HPDE6-E6E7 (cell line): ENCODE data around the gene ZNF529.
A peak's percentile ranks its signal among the peaks of the same experiment; 100 is the strongest.
"Not testable (repeated sequence)": the region's sequence is repeated elsewhere in the genome, so short reads cannot be mapped to it uniquely, and the experiment has no call there.

Experiments used
- DNase-seq: peaks from one replicate; pipeline ENCODE4 v3.0.0; 2011; ENCODE audit warnings: missing footprints; ENCODE audit errors: extremely low spot score

The ZNF529 gene

DNA sequence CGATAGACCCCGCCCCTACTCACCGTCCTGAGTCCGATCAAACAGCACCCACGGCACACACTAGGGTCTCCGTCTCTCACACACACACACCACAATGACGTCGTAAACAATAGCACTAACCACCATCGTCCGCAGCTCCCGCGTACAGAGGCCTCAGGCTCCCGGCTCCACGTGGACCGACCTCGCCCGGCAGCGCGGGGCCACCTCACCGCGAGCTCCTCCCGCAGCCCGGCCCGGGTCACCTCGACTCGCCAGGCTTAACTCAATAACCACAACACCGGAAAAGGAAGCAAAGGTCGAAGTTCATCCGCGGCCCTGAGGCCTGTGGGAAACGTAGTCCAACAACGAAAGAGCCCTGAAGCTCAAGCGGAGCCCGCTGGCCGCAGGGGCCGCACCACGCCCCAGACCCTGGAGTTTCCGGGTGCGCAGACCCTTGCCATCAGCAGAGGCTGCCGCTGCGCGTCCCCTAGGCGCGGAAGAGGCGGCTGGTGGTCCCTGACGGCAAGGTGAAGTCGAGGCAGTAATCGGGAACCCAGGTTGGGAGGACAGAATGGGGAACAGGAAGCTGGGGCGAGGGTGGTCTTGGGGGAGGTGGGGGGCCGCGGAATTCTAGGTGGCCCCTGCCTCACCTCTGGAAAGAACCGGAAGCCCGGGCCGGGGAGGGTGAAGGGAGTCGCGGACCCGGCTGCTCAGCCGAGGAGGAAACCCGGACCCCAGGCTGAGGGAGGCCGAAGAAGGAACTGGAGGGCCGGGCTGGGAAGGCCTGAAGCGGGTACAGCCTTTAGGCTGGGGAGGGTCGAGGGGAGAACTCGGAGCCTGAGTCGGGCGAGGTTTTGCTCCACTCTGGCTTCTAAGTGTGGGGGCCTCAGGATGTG, at the start of gene ZNF529:
Gene ZNF529 (minus strand): TSS at position 273 of the 875 bp plus-strand sequence. CDS start 946 bp downstream, outside the sequence.
- DNase-seq = peak; percentile 90

DNA sequence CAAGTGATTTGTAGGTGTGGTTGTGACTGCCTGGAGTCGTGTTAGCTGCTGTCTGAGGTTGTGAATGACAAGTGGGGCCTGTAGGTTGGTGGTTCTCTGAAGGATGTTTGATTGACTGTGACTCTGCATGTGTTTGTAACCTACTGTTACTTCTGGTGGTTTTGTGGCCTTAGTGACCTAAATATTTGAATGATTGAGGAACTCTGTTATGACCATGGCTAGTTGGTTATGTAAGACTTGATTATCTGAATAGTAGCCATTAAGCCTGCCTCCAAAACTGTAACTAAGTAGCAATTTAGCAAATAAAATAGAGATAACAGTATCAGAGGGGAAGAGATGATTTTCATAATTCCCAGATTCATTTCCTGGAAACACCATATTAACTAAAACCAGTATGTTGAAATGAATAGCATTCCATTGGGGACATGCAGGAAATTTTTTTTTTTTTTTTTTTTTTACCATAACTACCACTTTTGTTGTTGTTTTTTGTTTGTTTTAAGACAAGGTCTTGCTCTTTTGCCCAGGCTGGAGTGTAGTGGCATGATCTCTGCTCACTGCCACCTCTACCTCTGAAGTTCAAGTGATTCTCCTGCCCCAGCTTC, 32.9 kb upstream of the ZNF529 start:
- DNase-seq = no peak

DNA sequence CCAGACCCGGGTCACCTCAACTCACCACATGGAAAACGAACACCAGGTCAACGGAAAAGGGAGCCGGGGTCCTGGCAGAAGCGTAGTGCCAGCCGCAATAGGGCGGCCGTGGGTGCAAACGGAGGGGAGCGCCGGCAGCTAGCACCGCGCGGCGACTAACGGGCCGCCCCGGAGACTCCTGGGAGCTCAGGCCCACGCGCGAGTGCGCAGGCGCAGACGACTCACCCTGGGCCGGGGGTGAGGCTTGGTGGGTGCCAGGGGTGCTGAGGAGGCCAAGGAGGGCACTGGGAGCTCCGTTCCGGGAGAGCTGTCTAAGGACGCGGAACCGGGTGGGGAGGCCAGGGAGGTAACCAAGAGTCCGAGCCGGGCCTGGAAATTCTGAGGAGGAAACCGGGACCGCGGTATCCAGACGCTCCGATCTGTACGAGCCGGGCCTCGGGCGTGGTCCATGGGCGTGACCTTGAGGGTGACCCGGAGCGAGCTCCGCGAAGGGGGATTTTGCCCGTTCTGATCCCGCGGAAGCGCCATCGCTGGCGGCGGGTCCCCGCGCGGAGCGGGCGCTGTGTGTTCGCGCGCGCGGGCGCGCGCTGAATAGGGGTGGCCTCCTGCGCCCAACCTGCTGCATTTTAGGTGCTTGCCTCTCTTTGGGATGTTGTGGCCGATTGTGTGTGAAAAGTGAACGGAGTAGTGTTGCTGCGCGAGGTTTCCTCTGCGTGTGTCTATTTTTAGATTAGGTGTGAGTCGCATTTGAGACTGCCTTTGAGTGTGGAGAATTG, 32.2 kb upstream of the ZNF529 start, which contains the start of gene ZNF382:
Gene ZNF382 (plus strand): TSS at position 213 of the 776 bp plus-strand sequence. CDS start 4,602 bp downstream, outside the sequence.
- DNase-seq = peak; percentile 55

DNA sequence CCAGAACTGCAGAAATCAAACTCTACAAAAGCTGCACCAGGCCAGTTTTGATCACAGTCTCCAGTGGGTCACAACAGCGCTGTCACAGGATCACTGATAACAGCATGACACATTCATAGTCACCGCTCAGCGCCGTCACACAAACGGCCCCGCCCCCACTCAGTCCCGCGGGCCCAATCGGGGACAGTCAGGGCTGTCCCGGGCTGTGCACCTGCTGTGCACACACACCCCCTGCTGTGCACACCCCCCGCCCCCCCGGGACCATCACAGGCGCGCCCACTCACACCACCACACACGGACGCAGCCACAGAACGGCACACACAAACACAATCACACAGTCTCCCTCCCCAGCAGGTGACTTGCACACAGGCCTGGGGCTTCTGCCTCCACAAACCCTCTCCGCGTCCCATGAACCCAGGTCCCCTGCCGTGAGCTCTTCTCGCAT, 31.6 kb upstream of the ZNF529 start:
- DNase-seq = peak; percentile 32

DNA sequence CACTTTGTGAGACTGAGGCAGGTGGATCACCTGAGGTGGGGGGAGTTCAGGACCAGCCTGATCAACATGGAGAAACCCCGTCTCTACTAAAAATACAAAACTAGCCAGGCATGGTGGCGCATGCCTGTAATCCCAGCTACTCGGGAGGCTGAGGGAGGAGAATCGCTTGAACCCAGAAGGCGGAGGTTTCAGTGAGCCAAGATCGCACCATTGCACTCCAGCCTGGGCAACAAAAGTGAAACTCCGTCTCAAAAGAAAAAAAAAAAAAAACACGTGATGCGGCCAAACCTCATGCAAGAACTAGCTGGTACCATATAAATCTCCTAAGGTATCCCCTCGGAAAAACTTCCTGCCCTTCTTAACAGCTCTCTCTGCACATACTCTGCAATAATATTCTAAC, 29.6 kb upstream of the ZNF529 start:
- not testable (repeated sequence) for DNase-seq

DNA sequence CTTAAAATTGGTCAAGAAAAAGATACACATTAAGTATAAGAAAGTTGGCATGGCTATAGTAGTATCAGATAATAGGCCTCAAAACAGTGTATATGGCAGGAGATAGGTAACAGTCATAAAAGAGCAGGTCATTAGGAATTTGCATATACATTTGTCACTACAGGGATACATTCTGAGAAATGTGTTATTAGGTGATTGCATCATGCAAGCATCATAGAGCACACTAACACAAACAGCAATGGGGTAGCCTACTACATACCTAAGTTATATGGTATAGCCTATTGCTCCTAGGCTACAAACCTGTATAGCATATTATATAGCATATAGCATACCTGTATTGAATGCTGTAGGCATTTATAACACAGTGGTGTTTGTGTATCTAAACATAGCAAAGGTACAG, 6.2 kb upstream of the ZNF529 start:
- no peak for DNase-seq

DNA sequence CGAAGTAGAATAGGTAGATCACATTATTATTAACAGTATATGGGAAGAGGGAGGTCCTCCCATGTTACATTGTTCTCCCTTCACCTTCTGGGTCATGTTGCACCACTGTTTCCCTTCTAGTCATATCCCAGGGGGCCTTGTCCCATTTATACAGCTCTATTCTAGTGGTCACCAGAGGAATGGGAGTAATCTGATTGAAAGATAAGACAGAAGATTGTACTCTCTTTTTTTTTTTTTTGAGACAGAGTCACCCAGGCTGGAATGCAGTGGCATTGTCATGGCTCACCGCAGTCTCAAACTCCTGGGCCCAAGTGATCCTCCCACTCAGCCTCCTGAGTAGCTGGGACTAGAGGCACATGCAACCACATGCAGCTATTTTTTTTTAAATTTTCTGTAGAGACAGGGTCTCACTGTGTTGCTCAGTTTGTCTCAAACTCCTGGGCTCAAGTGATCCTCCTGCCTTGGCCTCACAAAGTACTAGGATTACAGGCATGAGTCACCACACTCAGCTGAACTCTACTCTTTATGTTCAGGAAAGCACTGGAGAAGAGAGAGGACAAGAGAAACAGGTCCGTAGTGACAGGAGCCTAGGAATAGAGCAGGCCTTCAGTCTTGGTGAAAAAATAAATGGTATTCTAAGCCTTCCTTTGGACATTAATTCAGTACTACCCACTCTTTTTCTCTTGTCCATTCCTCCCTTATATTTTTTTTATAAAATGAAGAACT, 4.3 kb upstream of the ZNF529 start:
- DNase-seq = no peak

DNA sequence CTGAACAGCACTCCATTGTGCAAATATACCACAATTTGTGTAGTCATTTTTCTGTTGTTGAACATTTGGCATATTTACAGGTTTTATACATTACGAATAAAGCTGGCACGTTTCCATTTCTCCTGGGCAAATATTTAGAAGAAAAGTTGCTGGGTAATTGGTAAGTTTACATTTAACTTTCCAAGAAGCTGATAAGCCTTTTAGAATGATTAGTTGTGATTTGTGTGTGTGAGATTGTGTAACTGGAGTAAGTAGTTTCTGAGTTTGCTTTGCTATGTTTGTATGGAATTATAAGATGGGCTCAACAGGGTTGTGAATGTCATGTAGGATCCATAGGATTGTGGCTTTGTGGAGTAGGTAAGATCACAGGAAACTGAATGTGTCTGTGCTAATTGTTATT, 1.6 kb upstream of the ZNF529 start:
- DNase-seq = no peak

DNA sequence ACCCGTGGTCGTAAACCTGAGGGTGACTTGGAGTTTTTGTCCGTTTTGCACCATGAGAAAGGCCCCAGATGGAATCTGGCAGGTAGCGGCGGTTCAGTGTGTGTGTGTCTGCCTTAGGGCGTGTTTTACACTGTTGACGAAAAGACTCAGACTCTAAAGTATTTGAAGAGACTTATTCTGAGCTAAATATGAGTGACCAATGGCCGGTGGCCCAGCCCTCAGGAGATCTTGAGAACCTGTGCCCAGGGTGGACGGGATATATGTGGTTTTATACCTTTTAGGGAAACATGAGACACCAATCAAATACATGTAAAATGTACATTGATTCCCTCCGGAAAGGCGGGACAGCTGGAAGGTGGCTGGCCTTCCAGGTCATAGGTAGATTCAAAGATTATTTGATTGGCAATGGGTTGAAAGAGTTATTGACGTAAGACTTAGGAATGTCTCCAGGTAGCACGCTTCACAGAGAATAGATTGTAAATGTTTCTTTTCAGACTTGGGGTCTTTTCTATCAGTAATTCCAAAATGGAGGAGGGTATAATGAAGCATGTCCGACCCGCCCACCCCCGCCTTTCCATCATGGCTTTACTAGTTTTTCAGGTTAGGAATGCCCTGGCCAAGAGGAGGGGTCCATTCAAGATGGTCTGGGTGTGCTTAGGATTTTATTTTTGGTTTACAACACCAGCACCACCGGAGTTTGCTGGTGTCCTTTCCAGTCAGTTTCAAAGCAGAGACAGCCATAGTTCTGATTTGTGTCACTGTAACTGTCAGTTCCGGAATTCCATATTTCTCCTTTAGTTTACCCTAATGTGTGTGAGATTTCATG, 1.0 kb upstream of the ZNF529 start:
- peak; percentile 23 for DNase-seq

DNA sequence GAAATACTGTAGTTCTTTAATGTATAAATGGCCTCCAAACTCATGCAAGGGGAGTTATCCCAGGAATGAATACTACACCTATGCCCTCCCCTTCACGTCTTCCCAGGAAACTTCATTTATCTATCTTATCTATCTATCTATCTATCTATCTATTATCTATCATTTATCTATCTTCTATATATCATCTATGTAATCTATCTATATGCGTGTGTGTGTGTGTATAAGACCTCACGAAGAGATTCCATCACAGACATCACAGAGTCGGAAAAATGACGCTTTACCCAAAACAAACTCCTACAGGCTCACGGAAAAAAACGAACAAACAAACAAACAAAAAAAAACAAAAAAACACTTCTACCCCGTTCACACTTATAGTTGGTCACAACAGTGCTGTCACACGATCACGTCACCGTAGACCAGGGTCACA, 486 bp downstream of the ZNF529 start:
- DNase-seq = no peak

DNA sequence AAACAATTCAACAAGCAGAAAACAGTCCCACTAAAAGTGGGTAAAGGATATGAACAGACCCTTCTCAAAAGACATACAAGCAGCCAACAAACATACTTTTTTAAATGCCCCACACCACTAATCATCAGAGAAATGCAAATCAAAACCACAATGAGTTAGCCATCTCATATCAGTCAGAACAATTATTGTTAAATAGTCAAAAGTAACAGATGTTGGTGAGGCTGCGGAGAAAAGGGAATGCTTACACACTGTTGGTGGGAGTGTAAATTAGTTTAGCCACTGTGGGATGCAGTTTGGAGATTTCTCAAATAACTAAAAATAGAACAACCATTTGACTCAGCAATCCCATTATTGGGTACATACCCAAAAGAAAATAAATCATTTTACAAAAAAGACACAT, 8.7 kb downstream of the ZNF529 start:
- no peak for DNase-seq

DNA sequence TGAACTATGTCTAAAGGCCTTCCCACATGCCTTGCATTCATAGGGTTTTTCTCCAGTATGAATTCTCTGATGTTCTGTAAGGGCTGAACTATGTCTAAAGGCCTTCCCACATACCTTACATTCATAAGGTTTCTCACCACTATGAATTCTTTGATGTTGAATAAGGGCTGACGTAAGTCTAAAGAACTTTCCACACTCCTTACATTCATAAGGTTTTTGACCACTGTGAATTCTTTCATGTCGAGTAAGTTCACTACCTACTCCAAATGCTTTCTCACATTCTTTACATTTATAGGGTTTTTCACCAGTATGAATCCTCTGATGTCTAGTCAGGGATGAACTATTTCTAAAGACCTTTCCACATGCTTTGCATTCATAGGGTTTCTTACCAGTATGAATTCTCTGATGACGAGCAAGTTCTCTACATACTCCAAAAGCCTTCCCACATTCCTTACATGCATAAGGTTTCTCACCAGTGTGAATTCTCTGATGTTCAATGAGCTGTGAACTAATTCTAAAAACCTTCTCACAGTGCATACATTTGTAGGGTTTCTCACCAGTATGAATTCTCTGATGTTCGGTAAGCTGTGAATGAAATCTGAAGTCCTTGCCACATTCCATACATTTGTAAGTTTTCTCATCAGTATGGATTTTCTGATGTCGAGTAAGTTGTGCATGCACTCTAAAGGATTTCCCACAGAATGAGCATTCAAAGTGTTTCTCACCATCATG, 25.9 kb downstream of the ZNF529 start:
- DNase-seq = no peak

DNA sequence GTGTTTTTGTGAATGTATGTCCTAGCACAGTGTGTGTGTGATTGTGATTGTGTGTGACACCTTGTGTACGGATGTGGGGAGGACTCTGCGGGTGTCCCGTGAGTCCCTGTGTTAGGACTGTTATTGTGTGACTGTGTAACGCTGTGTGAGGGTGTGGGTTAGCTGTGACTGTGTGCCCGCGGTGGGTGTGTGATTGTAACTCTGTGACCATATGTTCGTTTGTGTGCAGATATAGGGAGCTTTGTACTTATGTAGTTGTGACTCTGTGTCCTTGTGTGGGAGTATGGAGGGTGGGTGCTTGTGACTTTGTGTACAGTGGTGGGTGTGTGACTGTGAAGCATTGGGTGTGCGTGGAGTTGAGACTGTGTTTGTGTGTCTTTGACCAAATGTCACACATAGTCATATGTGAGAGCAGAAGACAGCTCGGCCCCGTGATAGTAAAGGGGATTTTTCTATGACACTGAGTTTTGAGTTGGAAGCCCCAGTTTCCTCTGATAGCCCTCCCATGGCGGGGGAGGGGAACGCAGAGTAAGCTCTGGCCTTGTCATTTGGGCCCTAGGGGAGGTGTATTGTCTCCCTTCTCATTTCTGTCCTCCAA, 44.1 kb downstream of the ZNF529 start:
- peak; percentile 12 for DNase-seq

DNA sequence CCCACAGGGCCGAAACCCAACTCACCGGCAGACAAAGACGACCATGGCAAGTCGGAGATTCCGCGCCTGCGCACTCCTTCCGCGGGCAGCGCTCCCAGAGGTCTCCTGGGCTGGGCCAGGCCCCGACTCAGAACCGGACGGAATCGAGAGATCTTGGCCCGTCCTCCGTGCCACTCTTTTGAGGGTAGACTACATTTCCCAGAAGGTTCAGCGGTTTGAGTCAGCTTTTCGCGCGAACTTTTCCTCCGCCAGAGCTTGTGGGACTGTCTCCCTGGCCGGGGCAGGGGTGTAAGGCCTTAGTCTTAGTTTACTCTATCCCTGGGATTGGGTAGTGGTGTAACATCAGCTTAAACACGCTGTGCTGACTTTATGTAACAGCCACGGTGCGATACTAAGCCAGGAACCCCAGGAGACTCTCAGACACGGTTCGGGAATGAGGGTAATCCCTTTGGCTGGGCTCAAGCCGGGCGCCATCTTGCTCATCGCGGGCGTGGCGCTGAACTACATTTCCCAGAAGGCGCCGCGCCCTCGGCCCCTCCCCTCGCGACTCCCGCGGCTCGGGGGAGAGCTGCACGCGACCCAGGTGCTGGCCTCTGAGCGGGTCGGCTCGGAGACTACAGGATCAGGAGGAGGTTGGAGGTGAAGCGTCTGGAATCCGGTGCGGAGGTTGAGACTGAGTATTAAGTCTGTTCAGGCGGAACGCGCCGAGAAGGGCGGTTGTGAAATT, 44.7 kb downstream of the ZNF529 start, which contains the start of gene ZNF260:
Gene ZNF260 (minus strand): TSS at position 78 of the 727 bp plus-strand sequence. CDS start 13,033 bp downstream, outside the sequence.
- DNase-seq = peak; percentile 83

DNA sequence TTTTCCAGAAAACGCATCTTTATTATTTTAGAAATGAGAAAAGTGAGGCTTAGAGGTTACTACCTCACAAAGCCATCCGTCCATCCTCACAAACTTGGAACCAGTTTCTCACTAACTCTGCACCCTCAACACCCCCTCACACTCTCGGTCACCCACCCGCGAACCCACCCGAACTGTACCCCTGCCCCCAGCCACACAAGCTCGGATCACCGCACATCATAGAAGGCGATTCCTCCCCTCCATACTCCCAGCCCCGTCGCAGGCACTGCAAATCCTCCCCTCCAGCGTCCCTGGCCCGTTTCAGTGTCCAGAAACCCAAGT, 45.3 kb downstream of the ZNF529 start:
- DNase-seq = no peak

DNA sequence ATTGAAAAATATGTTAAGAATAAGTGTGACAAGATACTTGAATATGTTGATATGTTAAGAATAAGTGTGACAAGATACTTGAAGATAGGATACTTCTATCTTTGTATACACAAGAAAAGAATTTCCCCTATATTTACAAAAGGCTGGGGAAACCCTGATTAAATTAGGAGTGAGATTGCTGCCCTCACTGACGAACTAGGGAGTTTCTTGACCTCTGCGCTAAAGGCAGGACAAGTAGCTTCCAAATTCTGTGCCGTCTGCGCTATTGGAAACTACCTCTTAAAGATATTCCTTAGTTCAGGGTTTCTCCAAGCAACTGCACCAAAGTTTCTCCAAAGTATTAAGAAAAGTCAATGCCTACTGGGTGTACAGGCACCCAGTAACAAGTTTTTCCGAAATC, 45.8 kb downstream of the ZNF529 start:
- DNase-seq = no peak

DNA sequence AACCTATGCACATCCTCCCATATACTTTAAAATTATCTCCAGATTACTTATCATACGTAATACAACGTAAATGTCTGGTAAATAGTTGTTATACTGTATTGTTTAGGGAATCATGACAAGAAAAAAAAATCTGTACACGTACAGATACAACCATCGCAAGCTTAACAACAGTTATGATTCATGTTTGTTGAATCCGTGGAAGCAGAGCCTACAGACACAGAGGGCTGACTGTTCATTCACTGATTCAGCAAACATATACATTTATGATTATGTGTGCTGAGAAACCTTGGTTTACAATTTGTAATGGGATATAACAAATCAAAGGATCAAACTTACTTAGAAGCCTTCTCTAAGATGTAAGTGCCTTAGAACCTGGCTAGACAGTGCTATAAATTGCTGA, 46.5 kb downstream of the ZNF529 start:
- no peak for DNase-seq

DNA sequence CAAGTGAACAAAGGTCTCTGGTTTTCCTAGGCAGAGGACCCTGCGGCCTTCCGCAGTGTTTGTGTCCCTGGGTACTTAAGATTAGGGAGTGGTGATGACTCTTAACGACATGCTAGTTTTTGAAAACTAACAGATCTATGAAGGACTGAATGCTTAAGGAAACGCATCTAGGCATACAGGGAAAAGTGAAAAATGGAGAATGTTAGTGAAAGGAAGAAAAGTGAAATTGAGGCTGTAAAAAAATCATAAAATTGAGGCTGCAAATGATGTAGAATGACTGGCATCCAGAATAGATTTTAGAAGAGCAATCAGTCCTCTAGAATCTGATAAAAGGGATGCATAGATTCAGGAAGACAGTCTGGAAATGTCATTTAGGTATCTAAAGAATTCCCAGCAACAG, 48.5 kb downstream of the ZNF529 start:
- no peak for DNase-seq
